GM20431 (cell line): Measurements from ENCODE around the gene AMIGO2.
"Not testable (repeated sequence)": the region's sequence is repeated elsewhere in the genome, so short reads cannot be mapped to it uniquely, and the experiment has no call there.

Experiments
- in situ Hi-C: fragments of 300-500 bp; cut with MseI, MboI; formaldehyde crosslinking; loops from one replicate; pipeline ENCODE4 v1.15.0; 2020; ENCODE audit warnings: low sequenced_read_pairs; ENCODE audit not compliant: unreplicated experiment

The AMIGO2 gene, protein sequence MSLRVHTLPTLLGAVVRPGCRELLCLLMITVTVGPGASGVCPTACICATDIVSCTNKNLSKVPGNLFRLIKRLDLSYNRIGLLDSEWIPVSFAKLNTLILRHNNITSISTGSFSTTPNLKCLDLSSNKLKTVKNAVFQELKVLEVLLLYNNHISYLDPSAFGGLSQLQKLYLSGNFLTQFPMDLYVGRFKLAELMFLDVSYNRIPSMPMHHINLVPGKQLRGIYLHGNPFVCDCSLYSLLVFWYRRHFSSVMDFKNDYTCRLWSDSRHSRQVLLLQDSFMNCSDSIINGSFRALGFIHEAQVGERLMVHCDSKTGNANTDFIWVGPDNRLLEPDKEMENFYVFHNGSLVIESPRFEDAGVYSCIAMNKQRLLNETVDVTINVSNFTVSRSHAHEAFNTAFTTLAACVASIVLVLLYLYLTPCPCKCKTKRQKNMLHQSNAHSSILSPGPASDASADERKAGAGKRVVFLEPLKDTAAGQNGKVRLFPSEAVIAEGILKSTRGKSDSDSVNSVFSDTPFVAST

DNA sequence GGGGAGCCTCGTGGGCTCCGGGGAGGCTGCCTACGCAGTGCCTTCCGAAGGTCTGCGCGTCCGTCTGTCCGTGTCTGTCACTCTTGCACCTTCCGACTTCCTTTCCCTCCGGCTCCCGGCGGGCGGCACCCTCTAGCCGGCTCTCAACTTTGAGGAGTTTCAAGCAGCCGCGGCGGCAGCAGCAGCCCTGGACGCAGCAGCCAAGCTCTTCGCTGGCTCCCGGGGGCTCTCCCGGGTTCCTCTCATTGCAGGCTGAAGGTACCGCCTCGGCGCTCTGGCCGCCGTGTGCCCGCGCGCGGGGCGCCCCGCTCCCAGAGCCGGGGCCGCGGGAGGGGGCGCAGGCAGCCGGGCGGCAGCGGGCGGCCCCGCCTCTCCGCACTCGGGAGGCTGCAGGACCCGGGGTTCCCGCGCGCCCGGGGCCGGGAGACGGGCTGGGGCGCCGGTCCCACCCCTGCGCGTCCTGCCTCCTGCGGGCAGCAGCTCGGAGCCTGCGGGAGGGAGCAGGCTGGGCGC lies at the start of gene AMIGO2, which contains the start of gene PCED1B:
TSS of gene AMIGO2 (minus strand) at position 492 of the 513 bp plus-strand sequence. CDS start 957 bp downstream, outside the sequence.
TSS of gene PCED1B (plus strand) at position 154 of the 513 bp plus-strand sequence. CDS start 155,443 bp downstream, outside the sequence.
- in situ Hi-C loops = loop anchor here (25.0 kb wide), 1 partner anchor 208 kb away; no protein-coding TSS in a partner anchor

DNA sequence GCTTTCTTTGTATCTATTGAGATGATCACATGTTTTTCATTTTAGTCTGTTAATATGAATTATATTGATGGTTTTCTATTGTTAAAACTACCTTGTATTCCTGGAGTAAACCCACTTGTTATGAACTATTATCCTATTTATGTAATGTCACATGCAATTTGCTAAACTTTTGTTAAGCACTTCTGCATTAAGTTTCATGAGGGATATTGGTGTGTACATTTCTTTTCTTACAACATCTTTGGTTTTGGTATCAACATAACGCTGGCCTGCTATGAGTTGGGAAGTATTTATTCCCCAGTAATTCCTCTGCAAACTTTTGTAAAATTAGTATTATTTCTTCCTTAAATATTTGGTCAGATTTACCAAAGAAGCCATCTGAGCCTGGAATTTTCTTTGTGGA lies 46.5 kb upstream of the AMIGO2 start:
- in situ Hi-C loops = no loop called here

DNA sequence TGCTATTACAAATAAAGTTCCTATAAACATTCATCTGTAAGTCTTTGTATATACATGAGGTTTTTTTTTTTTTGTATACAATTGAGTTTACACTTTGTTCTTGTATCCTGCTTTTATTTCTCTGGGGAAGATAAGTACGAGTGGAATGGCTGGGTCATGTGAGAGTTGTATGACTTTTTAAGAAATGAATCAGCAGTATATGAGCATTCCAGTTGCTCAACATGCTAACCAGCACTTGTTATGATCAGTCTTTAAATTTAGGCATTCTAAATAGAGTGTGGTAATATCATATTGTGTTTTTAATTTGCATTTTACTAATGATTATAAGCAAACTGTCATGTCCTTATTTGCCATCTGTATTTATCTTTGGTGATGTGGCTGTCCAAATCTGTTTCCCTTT lies 44.7 kb upstream of the AMIGO2 start:
- in situ Hi-C loops = no loop called here

DNA sequence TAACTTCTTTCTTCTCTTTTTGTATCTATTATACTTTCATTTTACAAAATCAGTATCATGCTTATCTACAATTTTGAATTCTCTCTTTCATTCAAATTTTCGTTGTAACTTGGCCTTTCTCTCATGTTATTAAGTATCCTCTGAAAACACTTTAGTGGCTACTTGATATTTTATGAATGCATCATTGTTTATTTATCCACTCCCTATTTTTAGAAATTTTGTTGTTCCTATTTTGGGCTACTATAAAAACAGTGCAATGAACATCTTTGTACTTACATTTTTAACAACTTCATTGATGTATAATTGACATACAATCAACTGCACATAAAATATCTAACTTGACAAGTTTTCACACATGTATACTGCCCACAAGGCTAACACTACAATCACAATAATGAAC lies 44.0 kb upstream of the AMIGO2 start:
- in situ Hi-C loops = no loop called here

DNA sequence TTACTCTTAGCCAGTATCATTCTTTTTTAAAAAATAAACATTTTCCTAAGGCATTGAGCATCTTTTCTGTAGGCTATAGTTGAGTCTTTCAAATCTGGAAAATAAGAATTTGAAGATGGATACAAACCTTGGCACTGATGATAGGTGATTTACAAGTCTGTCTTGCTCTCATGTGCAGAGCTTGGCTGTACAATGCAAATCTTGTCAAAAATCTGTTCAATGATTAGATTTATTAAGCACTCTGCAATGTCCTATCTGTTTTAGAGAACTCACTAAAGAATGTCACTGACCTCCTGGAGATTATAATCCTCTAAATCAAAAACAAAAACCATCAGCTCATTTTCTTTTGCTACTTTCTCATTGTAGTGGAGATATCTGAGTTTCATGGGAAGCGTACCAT lies 42.8 kb upstream of the AMIGO2 start:
- in situ Hi-C loops = no loop called here

DNA sequence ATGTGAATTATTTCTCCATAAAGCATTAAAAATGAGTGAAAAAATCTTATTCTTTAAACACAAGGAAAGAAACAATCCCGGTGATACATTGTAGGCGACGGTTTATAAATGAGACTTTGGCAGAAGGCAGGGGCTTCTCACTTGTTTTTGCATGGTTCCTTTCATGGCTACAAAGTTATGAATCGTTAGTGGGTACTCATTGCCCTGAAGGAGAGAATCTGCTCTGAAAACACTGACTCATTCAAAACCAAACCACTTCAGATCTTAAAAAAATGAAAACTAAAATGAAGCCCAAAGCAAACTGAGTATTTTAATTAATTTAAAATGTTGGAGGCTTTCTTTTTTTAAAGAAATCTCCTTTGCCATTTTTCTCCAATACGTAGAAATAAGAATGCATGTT lies 41.4 kb upstream of the AMIGO2 start:
- in situ Hi-C loops = no loop called here

DNA sequence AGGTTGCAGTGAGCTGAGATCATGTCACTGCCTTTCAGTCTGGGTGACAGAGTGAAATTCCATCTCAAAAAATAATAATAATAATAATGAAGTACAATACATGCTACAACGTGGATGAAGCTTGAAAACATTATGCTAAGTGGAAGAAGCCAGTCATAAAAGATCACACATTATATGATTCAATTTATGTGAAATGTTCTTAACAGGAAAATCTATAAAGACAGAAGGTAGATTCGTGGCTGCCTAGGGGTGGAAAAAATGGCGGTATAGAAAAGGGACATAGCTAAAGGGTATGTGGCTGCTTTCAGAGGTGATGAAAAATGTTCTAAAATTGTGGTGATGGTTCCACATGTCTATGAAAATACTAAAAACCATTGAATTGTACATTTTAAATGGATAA lies 41.0 kb upstream of the AMIGO2 start:
- in situ Hi-C loops = no loop called here

DNA sequence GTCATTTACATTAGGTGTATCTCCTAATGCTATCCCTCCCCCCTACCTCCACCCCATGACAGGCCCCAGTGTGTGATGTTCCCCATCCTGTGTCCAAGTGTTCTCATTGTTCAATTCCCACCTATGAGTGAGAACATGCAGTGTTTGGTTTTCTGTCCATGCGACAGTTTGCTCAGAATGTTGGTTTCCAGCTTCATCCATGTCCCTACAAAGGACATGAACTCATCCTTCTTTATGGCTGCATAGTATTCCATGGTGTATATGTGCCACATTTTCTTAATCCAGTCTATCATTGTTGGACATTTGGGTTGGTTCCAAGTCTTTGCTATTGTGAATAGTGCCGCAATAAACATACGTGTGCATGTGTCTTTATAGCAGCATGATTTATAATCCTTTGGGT lies 37.5 kb upstream of the AMIGO2 start:
- in situ Hi-C loops = not testable (repeated sequence)

DNA sequence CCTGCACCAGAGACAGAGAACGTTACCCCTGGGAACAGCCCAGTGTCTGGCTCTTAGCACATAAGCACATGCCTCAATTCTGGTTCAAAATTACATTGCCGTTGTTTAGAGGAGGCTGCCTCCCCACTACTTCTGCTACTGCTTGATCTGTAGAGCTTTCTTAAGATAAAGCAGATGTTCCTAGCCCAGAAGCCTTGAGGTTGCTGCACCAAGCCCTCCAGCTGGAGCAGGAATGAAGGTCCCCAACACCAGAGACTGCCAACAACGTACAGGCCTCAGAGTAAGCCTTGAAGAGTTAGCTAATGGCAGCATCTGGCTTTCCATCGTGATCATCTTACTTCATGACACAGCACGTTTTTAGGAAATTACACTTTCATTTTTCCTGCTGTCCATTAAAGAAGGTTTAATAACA lies 34.7 kb upstream of the AMIGO2 start:
- in situ Hi-C loops = no loop called here

DNA sequence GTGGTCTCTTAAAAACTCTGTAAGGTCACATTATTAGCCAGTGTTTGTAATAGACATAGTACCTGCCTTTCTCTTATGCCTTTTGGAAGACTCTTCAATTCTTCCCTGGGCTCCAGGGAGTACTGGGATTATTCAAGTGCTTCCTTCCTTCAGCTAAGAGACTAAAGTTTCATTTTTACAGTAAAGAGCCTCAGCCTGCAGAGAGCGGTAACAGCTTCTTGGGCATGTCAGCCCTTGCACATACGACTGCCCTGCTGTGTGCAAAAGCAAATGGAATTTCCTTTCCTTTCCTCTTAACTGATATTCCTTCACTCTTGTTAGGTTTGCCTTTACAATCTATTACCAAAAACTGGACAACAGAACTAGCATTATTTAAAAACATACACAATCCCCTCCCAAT lies 32.9 kb upstream of the AMIGO2 start:
- in situ Hi-C loops = no loop called here

DNA sequence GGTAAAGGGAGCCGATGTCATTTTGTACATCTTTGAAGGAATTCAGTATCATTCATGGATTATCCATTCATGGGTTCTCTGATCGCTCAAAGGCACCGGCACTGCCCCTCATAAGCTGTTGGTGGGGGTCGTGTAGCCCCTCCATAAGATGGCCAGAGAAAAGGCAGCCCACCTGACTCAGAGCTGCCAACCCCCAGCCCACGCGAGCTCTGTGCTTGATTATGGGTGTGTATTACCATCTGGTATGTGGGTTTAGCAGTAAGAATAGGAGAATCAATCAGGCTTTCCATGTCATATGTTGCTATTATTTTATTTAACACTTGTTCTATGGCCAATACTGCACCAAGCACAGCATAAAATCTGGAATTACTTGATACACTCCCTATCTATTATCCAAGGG lies 32.1 kb upstream of the AMIGO2 start:
- in situ Hi-C loops = no loop called here

DNA sequence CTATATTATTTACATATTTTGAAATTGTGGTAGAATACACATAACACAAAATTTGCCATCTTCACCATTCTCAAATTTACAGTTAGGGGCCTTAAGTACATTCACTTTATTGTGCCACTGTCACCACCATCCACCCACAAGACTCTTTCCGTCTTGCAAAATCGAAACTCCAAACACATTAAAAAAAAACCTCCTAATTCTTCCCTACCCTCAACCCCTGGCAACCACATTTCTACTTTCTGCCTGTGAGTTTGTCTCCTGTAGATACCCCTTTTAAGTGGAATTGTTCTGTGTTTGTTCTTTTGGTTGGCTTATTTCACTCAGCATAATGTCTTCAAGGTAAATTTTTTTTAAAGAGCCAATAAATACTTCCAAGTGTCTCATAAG lies 31.6 kb upstream of the AMIGO2 start:
- in situ Hi-C loops = no loop called here

DNA sequence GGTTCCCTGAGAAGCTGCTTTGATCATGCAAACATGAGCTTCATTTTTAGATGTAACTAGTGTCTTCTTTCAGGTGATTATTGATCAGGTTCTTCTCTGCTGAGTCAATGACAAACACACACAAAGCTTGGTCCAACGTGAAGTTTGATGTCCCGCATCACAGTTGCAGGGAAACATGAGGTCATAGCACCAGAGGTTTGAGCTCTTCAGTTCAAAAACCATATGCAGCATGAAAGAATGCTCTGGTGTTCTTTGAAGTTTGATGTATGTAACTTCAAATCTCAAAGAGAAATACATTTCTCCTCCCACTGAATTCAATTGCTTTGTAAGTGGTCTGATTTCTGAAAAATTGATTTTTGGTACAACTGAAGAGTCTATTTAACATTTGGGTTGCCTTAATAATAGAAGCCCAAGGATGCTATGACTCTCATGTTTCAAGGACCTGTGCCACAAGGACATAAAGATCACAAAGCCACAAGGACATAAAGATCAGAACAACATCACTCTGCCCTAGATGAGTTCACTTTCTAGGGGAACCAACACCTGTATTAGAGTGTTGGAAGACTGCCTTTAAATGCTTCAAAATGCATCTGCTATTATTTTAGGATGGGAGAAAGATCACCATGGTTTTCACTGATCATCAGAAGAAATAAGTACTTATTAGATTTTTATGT lies 31.1 kb upstream of the AMIGO2 start:
- in situ Hi-C loops = no loop called here

DNA sequence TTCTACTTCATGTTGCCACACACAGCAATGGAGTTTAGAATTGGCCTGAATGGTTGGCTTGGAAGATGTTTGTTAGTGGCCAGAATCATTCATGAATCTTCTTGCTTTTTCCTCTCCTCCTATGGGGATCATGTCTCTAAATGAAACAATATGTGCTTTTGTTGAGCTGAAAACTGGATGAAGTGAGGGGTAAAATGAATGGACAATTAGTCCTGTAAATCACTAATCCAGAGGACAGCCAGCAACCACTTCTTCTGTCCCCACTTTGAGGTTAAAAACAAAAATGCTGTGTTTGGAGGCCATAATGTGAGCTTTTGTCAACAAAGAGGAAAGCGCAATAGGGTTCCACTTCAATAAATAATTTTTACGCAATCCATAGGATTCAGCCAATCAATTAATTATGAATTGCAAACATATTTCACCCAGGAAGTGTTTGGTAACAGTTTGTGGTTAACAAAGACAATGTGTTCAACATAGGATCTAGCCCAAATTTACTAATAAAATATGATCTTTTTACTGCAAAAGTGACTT lies 30.3 kb upstream of the AMIGO2 start:
- in situ Hi-C loops = no loop called here

DNA sequence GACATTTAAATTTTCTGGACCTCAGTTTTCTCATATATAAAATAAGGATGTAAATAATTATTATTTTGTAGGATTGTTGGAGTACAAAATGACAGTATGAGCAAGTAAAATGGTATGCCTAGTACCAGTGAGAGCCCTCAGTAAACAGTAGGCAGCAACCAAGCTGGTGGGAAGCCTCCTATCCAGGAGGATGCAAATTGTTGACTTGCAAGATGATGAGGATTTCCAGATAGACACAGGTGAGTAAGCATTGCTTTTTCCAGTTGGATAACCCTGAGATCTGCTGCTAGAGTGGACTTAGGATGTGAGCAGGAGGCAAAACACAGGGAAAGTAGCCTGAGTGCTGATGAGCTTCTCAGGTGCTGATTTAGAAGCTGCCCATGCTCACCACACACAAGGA lies 28.2 kb upstream of the AMIGO2 start:
- in situ Hi-C loops = no loop called here

DNA sequence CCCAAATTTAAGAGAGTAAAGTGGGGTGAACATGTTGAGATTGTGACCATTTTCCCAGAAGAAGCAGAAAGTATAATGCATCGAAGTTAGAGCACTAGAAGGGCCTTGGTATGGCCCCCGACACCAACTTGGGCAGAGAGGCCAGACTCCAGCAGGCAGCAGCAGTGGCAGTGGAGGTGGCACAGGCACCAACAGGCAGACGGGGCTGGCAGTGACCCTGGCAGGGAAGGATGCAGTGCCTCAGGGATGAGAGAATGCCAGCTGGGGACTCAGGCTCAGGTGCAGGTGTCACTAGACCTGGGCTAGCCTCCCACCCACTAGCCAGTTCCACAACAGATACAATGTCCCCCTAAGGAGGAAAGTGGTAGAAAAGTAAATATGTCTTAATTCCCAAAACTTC lies 27.7 kb upstream of the AMIGO2 start:
- in situ Hi-C loops = no loop called here

DNA sequence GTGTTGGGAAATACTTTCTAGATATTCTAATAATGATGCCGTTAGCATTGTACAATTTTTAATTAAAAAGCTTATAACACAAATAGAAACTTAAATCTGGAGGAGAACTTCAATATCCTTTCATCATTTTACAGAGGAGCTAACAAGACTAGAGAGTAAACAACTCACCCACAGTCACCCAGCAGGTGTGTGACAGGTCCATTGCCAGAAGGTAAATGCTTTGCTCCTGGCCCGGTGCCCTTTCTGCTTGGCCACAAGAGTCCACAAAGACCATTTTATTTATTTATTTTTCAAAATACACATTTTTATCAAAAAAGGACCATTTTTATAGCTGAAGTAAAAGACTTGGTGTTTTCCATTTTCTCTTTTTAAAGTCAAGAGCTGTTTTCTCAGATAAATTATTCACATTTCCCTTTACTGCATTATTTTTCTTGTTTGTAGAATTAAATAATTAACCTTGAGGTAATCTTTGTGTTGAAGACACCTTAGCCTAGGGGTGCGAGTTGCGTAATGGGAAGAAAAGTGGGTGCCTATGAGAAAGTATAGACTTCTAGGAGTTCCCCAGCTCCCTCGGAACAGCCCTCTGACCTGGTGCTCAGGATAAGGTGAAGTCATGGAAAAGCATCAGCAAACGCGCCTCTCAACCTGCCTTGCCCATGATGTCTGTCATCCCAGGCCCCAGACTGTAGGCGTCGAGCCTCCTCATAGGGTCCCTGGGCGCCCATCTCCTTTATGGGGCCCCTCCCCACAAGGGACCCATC lies 26.3 kb upstream of the AMIGO2 start:
- in situ Hi-C loops = no loop called here

DNA sequence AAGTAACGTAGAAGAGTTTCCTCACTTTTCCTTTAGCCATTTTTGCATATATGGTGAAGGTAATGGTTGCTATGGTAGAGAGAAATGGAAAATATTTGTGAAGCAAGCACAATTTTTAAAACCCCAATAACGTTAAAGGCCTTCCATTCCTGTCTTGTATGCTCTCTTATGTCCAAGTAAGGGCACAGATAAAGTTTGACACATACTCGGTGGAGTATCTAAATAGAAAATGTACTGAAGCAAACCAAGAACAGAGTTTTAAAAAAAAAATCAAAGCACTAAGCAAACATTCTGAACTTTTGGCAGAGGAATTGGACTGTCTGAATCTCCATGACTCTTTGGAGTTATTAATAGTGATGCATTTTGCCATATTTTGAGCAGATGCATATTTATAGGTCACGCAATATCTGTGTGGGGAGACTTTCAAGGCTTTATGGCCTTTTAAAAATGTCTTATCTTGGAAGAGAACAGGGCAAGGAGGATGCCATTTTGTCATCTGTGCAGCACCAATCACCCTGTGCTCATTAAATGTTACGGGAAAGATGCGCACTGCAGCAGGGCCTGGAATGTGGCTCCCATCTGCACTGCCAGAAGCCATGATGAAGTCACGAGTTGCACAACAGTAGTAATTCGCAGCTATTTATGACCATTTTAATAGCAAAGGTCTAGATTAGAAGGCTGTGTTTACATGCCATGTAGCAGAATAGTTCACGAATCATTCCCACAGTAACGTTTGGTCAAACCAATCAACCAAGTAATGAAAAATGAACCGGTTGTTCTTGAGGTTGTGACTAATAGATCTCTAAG lies 23.3 kb upstream of the AMIGO2 start:
- in situ Hi-C loops = no loop called here

DNA sequence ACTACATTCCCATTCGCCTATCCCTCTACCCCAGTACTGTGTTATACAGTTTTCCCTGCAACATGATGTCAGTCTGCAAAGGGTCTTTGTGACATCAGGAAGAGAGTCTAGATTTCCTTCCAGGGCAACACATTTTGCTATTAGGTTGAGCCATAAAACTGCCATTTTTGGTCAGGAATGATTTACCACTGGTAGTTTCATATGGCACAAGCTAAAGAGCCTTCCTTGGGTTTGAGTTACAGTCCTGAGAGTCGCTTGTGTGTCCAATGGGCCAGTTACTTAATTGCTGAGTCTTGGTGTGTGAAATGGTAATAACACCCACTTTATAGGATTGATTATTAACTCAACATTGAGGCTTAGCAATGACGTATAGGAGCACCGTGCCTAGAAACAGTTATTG lies 22.6 kb upstream of the AMIGO2 start:
- in situ Hi-C loops = no loop called here
